D721Med (cell line): ENCODE data around the gene ASB6.

Experiments
- DNase-seq: peaks from one replicate; pipeline ENCODE4 v3.0.0; 2011; ENCODE audit warnings: low spot score; ENCODE audit not compliant: insufficient read length
- FAIRE-seq: peaks from 2 replicates; lab custom pipeline; 2011; peaks lifted over from hg19 to GRCh38; lab: Jason Lieb, UNC
- CTCF ChIP-seq: IDR thresholded peaks from 2 replicates; pipeline ENCODE4 v1.5.1; 2012; ENCODE audit warnings: mild to moderate bottlenecking, control low read depth; ENCODE audit not compliant: insufficient read depth; ENCODE audit errors: missing control alignments

Gene ASB6

GRCh38 chr9:129601082-129601674 is 40.8 kb downstream of the ASB6 start:
- TF ChIP-seq CTCF = no peak
- FAIRE-seq (no peak), DNase-seq (no peak)

- FAIRE-seq (no peak), DNase-seq (no peak)
- no peak for TF ChIP-seq CTCF
Observed at GRCh38 chr9:129598089-129598596, 43.8 kb downstream of the ASB6 start.

- no peak for TF ChIP-seq CTCF
- FAIRE-seq (no peak), DNase-seq (no peak)
Observed at GRCh38 chr9:129597355-129598088, 44.4 kb downstream of the ASB6 start.

GRCh38 chr9:129596541-129597331 is 45.2 kb downstream of the ASB6 start:
- TF ChIP-seq CTCF = no peak
- DNase-seq (no peak), FAIRE-seq (no peak)

- FAIRE-seq (no peak), DNase-seq (no peak)
- no peak for TF ChIP-seq CTCF
Observed at GRCh38 chr9:129595903-129596540, 45.9 kb downstream of the ASB6 start.

- FAIRE-seq = no peak
- no peak for TF ChIP-seq CTCF
- no peak for DNase-seq
Observed at GRCh38 chr9:129595311-129595741, 46.6 kb downstream of the ASB6 start.
